Mesenteric fat pad (tissue), 1 donor: ENCODE measurements around the gene ZNF410. TPM values are rescaled to one million over a fixed set of nuclear protein-coding genes. Genes with fewer than 3 reads are reported as not detected.
"Not testable (repeated sequence)": the region's sequence is repeated elsewhere in the genome, so short reads cannot be mapped to it uniquely, and the experiment has no call there.

ENCODE experiments used
- DNase-seq: peaks from one replicate; pipeline ENCODE4 v3.0.0-alpha.2; 2020; ENCODE audit warnings: low spot score
- long read RNA-seq: library from polyadenylated mRNA; unstranded; transcript quantifications from one replicate; pipeline ENCODE4 v2.0.0, GENCODE V29; 2020
- total RNA-seq: library from RNA; stranded (reverse); fragmentation: NEBNext Ultra II Directional; extraction: Animal tissue kit (Norgen Biotek cat#: 25700); gene quantifications from one replicate; pipeline ENCODE4 v1.2.1, GENCODE V29; 2021
- donor health status: DM: yes; HTN: yes; CAD: no.

The ZNF410 gene
- 51.1 TPM for total RNA-seq
- long read RNA-seq, transcript ZNF410-211 (12 exons, 2,601 nt), result major isoform, 113 of 252 reads
- long read RNA-seq, transcript ZNF410-201 (11 exons, 2,293 nt), result minor isoform, 45 of 252 reads
- long read RNA-seq, partial matches to known transcripts, result 24 of 252 reads
- long read RNA-seq, other reads (novel, unspliced or antisense), result 67 of 252 reads

DNA sequence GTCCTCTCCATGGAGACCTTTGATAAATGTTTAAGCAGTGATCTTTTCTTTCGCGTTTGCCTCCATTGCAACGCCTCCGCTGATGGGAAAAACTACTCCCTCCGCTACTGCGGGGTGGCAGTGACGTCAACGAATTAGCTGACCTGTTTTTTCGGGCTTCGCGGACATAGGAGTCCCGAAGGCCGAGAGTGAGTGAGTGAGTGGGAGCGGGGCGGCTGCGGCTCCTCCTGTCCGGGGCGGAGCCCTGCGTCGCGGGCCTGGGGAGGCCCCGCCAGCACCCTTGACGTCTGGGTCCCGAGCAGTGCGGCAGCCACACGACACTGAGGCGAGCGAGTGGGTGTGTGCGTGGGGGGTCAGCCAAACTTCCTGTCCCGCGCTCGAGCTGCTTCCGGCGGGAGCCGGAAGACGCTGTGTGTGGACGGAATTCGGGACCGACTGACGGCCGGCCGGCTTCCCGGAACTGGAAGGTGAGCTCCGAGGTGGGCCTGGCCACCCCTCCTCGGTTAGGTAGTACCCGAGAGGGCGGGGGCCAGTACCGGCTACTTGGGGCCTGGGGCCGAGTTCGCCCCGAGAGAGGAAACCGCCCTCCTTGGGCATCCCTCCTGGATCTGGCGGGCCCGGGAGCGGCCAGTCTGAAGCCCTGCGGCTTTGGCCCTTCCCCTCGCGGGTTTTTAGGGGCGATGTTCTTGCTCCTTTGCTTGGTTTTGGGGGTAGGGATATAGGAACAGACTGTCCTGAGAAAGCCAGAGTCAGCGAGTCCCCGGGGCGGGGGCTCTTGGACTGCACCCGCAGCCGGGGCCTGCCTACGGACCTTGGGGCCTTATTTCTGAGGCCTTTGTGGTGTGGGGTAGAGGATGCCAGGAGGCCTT, at the start of gene ZNF410:
Gene ZNF410, plus strand, starts transcription at position 411 of the 869 bp plus-strand sequence. CDS start 5,317 bp downstream, outside the sequence.
- peak; percentile 97 for DNase-seq

DNA sequence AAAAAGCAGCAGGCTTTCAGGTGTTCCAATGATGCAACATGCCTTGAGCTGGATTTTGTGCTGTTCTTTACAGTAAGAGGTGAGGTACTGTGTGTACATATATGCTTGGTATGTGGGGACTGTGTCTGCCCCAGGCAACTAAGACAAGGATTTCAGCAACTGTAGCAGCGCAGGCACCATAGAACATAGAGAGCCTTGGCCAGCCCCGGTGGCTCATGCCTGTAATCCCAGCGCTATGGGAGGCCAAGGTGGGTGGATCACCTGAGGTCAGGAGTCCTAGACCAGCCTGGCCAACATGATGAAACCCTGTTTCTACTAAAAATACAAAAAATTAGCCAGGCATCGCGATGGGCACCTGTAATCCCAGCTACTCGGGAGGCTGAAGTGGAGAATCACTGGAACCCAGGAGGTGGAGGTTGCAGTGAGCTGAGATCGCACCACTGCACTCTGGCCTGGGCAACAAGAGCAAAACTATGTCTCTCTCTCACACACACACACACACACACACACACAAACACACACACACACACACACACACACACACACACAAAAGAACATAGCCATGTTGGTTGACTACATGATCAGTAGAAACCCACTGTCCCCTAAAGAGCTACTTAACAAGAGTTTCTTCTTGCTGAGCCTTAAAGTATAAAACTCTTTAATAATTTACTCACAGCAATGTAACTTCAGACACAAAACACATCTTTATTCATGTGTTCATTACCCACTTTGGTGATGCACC, 48.2 kb upstream of the ZNF410 start:
- peak; percentile 11 for DNase-seq

- no peak for DNase-seq
Measured at GRCh38 chr14:73842201-73842600, 44.5 kb upstream of the ZNF410 start.

GRCh38 chr14:73842851-73843250, 43.8 kb upstream of the ZNF410 start:
- DNase-seq, result no peak

- DNase-seq, result no peak
Measured at GRCh38 chr14:73843296-73843695, 43.4 kb upstream of the ZNF410 start.

DNA sequence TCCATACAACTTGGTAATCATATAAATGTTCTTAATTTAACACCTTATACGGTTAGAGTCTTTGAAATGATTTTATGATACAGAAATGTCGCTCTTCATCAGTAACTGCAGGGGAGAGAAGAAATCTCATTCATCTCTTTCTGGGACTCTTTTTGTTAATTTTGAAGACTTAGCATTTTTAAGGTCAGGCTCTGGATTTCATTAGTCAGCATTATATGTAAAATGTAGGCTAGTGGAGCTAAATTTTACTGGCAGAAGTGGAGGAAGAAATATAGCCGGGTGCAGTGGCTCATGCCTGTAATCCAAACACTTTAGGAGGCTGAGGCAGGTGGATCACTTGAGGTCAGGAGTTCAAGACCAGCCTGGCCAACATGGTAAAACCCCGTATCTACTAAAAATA, 39.7 kb upstream of the ZNF410 start:
- DNase-seq, result no peak

DNA sequence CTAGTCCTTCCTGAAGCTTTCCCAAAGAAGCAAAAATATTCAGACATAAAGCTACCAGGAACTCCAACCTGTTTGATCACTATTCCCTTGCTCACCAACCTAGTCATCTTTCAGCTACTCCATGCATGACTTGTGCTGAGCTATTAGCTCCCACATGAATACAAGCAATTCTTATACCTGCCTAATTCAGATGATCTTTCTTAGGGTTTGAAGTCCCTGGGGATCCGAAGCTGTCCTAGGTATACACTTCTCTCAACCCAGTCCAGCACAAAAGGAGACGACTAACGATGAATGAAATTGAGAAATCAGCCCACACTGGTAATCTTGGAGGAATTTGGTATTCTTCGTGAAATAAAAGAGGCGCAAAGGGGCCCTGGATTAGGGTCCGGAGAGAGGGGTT, 35.7 kb upstream of the ZNF410 start:
- no peak for DNase-seq

GRCh38 chr14:73851567-73852382, 34.9 kb upstream of the ZNF410 start, which contains the start of gene PTGR2:
Gene PTGR2 (plus strand): TSS chr14:73851831. CDS start chr14:73858863, 7,032 bp downstream.
- DNase-seq, result peak; percentile 97

GRCh38 chr14:73859145-73859544, 27.5 kb upstream of the ZNF410 start:
- no peak for DNase-seq

DNA sequence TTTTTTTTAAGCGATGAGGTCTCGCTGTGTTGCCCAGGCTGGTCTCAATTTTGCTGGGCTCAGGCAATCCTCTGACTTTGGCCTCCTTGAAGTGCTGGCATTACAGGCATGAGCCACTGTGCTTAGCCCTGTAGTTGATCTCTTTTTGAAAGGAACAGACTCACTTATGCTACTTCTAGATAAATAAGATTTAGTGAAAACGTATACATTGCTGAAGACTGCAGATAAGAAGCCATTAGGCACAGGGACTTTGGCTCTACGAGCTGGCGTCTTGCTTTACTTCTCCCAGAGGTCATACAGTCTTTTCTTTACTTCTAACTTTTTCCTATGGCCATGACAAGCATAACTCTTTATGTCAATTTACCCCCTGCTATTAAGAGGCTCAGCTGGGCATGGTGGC, 25.6 kb upstream of the ZNF410 start:
- no peak for DNase-seq

- no peak for DNase-seq
Measured at GRCh38 chr14:73862480-73862879, 24.2 kb upstream of the ZNF410 start.

DNA sequence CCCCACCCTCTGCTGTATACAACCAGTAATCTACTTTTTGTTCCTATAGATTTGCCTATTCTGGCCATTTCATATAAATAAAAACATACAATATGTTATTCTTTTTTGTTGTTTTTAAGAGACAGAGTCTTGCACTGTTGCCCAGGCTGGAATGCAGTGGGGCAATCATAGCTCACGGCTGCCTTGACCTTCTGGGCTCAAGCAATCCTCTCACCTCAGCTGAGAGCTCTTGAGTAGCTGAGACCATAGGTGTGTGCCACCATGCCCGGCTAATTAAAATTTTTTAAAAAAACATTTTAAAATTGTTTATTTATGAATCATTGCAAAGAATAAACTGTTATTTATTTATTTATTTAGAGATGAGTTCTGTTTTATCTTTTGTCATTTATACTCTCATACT, 23.4 kb upstream of the ZNF410 start:
- no peak for DNase-seq

DNA sequence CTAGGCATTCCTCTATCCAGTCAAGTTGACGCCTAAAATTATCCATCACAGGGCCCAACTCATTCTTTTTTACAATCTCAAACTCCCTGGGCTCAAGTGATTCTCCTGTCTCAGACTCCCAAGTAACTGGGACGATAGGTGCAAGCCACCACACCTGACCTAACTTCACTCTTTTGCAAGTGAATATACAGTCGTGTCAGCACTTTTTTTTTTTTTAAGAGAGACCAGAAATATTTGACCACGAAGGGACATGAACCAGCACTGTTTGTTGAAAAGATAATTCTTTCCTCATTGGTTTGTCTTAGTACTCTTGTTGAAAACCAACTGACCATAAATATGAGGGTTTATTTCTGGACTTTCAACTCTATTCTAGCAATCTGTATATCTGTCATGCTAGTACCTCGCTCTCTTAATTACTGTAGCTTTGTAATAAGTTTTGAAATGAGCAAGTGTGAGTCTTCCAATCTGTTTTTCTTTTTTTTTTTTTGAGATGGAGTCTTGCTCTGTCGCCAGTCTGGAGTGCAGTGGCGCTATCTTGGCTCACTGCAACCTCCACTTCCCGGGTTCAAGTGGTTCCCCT, 21.0 kb upstream of the ZNF410 start:
- DNase-seq, result no peak

- not testable (repeated sequence) for DNase-seq
Measured at GRCh38 chr14:73869754-73870153, 16.9 kb upstream of the ZNF410 start.

GRCh38 chr14:73870525-73871235, 16.0 kb upstream of the ZNF410 start:
- no peak for DNase-seq

DNA sequence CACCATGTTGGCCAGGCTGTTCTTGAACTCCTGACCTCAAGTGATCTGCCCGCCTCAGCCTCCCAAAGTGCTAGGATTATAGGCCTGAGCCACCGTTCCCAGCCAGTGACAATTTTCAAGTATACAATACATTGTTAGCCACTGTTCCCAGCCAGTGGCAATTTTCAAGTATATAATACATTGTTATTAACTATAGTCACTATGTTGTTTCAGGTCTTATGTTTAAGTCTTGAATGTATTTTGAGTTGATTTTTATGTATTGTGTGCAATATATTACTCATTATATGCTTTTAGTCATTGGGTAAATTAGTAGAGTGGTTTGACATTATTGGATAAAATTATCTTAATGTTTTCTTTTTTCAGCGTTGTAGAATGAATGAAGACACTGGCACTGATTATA, 13.0 kb upstream of the ZNF410 start:
- no peak for DNase-seq

DNA sequence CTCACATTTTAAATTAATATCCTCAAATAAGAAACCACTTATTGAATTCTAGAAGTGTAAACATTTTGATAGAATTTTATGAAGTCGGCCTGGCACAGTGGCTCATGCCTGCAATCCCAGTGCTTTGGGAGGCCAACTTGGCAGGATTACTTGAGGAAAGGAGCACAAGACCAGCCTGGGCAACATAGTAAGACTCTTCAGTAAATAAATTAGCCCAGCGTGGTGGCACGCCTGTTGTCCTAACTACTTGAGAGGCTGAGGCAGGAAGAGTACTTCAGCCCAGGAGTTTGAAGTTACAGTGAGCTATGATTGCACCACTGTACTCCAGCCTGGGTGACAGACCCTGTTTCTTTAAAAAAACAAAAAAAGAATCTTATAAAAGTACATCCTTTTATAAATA, 8.9 kb upstream of the ZNF410 start:
- DNase-seq, result no peak

GRCh38 chr14:73878436-73878835, 8.2 kb upstream of the ZNF410 start:
- no peak for DNase-seq

- no peak for DNase-seq
Measured at GRCh38 chr14:73879027-73879426, 7.6 kb upstream of the ZNF410 start.
